GM06990 (cell line): Measurements from ENCODE around the gene CASQ2.

Experiments used
- DNase-seq: peaks from one replicate; pipeline ENCODE4 v3.0.0-alpha.2; 2011; ENCODE audit not compliant: insufficient read length; ENCODE audit errors: extremely low read depth
- H3K27me3 ChIP-seq: replicated peaks from 2 replicates; pipeline ENCODE4 v1.6.0; 2011; ENCODE audit warnings: low read length; ENCODE audit not compliant: control insufficient read depth, insufficient read depth
- H3K36me3 ChIP-seq: 2 replicates; pipeline ENCODE4 v1.5.1; 2011; ENCODE audit warnings: low read length; ENCODE audit not compliant: control insufficient read depth, insufficient read depth
- H3K4me3 ChIP-seq: replicated peaks from 2 replicates; pipeline ENCODE4 v1.5.1; 2011; ENCODE audit warnings: low read depth, mild to moderate bottlenecking, control low read depth, low read length
- TF ChIP-seq, protein P1 (sequence below): IDR thresholded peaks from 2 replicates; pipeline ENCODE4 v1.5.1; 2011; ENCODE audit warnings: low read length, control low read depth, mild to moderate bottlenecking, inconsistent platforms; ENCODE audit not compliant: insufficient read depth, poor library complexity, severe bottlenecking

CASQ2 gene

DNA sequence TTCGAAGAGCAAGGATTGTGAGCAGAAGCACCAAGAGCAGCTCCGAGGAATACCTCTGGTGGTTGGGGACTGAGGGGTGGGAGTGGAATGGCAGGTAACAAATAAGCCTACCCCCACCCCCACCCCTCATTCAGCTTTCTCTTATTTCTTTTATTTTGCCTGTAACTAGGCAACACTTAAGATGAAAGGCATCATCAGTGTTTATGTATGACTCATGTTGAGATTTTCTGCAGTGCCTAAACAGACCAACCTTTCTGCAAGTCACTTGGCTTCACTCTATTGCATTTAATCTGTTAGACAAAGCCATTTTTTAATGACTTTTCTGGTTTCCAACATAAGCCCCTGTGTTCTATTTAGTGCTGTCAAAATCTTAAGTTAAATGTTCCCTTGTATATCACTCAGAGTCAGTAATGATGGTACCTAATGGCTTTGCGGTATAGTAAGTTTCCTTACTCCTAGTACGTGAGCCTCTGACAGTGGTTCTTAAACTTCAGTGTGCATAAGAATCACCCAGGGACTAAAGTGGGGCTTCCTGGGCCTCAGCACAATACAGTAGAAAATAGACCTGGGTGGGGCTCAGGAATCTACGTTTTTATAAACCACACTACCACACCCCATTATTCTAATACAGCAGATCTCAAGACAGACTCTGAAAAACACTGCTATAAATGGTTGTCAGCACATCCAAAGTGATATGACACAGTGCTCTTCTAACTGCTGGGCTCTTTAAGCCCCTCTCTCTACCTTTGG is 19.9 kb downstream of the CASQ2 start:
- no peak for DNase-seq
- TF ChIP-seq, protein P1, sequence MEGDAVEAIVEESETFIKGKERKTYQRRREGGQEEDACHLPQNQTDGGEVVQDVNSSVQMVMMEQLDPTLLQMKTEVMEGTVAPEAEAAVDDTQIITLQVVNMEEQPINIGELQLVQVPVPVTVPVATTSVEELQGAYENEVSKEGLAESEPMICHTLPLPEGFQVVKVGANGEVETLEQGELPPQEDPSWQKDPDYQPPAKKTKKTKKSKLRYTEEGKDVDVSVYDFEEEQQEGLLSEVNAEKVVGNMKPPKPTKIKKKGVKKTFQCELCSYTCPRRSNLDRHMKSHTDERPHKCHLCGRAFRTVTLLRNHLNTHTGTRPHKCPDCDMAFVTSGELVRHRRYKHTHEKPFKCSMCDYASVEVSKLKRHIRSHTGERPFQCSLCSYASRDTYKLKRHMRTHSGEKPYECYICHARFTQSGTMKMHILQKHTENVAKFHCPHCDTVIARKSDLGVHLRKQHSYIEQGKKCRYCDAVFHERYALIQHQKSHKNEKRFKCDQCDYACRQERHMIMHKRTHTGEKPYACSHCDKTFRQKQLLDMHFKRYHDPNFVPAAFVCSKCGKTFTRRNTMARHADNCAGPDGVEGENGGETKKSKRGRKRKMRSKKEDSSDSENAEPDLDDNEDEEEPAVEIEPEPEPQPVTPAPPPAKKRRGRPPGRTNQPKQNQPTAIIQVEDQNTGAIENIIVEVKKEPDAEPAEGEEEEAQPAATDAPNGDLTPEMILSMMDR: no peak
- H3K36me3 ChIP-seq: no peaks in the 10 kb centered on the region

DNA sequence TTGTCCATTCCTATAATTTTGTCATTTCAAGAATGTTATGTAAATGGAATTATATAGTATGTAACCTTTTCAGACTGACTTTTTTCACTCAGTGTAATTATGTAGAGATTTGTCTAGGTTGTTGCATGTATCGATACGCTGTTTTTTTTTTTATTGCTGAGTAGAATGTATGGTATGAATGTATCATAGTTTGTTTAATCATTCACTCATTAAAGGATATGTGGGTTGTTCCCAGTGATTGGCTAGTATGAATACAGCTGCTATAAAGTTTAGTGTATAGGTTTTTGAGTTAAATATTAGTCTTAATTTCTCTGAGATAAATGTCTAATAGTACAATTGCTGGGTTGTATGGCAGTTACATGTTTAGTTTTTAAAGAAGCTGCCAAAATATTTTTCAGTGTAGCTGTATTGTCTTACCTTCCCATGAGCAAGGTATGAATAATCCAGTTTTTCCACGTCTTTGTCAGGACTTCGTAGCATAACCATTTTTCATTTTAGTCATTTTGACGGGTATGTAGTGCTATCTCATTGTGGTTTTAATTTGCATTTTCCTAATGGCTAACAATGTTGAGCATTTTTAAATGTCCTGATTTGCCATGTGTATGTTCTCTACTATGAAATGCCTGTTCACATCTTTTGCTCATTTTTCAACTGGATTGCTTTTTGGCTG is 22.4 kb downstream of the CASQ2 start:
- H3K27me3 ChIP-seq: no peaks in the 10 kb centered on the region
- H3K4me3 ChIP-seq: no peak overlapping the region
- no peak for DNase-seq
- no peaks in the 10 kb centered on the region for H3K36me3 ChIP-seq
- TF ChIP-seq, protein P1: no peak

More for the DNA sequence above, 19.9 kb downstream of the CASQ2 start:
- no peak overlapping the region for H3K4me3 ChIP-seq
- no peaks in the 10 kb centered on the region for H3K27me3 ChIP-seq

DNA sequence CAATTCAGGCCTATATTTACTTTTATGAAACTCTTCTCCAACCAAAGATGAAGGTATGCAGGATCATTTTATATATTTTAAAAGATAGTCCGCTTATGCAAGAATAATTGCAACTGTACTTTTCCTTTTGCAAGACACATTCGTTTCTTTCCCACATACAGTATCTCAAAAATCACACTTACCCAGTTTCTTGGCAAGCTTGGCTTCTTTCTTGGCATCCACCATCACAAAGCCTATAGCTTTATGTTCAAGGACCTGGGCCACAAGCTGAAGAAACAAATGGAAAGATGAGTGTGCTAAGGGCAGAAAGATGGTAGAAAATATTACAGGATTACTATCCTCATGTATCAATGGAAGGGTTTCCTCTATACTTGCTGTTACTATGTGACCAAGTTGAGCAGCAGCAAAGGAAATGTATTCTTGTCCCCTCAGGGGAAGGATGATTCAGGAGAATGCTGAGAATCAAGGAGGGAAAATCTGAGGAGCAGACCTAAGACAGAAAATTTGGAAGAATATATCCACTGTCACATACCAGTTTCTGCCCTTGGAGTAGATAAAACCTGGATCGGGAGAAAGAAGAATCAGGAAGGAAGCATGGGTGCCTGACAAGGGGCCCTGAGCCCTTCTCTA is 23.8 kb downstream of the CASQ2 start:
- no peak for DNase-seq
- Histone ChIP-seq H3K4me3 (no peak overlapping the region), H3K36me3 (no peaks in the 10 kb centered on the region), H3K27me3 (no peaks in the 10 kb centered on the region)
- TF ChIP-seq, protein P1: no peak

DNA sequence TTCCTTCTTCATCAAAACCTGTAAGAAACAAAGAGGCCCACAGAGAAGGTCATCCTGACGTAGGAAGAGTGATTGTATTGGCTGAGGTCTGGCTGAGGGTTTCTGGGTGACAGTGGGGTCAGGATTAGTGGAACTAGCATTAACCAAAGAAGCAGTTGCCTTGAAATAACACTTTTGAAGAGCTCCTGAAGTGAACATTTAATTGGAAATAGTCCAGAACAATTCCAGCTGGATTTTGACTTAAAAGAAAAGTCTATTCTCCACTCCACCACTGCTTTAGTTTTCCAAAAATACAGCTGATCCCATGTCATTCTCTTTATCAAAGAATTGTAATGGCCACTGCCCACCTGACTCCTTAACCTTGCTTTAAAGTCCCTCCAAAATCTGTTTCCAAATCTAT is 27.7 kb downstream of the CASQ2 start:
- no peaks in the 10 kb centered on the region for H3K36me3 ChIP-seq
- no peak for DNase-seq
- no peaks in the 10 kb centered on the region; the same call in 1 of the 2 replicates for H3K27me3 ChIP-seq
- TF ChIP-seq, protein P1: no peak
- H3K4me3 ChIP-seq: no peak overlapping the region

DNA sequence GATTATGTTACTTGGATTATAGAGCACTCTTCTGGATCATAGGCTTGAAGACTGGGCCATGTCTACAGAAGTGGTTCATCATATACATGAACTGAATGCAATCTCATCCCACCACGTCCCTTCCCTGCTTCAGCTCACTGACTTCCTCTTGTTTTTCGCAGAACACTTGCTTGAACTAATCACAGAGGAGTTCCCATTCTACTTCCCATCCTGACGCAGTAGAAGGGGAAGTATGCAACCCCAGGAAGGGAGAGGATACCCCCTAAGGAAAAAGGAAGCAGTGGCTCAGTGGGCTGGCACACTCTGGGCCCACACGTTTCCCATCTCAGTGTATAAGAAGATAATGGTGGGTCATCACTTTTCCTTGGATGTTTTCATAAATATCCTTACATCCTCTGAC is 36.2 kb downstream of the CASQ2 start:
- no peaks in the 10 kb centered on the region; the same call in 1 of the 2 replicates for H3K27me3 ChIP-seq
- no peak for DNase-seq

More for the DNA sequence above, 36.2 kb downstream of the CASQ2 start:
- TF ChIP-seq, protein P1: no peak
- no peak overlapping the region for H3K4me3 ChIP-seq
- no peaks in the 10 kb centered on the region for H3K36me3 ChIP-seq
